Stimulated activated CD4-positive, alpha-beta T cell treated with anti-CD3 and anti-CD28 coated beads, Interleukin-2, amount 100 ng/mL, for 4 hours (primary cell): Measurements from ENCODE around the gene TRA2B.

ENCODE experiments used
- DNase-seq: peaks from one replicate; pipeline ENCODE4 v3.0.0-alpha.2; 2020; ENCODE audit warnings: low read depth

TRA2B gene

GRCh38 chr3:185867650-185868049 is 70.2 kb downstream of the TRA2B start:
- no peak for DNase-seq

- DNase-seq: no peak
These were observed 70.8 kb downstream of the TRA2B start for GRCh38 chr3:185866995-185867394.

GRCh38 chr3:185866555-185866954 is 71.3 kb downstream of the TRA2B start:
- DNase-seq: no peak
